ENCODE results near the gene CDH23. TPM values are rescaled to one million over a fixed set of nuclear protein-coding genes. Genes with fewer than 3 reads are reported as not detected.

Gene CDH23
- total RNA-seq, 1 experiment from 2014 or later: 2.1 TPM

- H3K9ac ChIP-seq (ENCODE audit: low read length): no peak overlapping the region
- no peak overlapping the region for H3K4me3 ChIP-seq (ENCODE audit: low read length)
- no peak overlapping the region for H3K4me2 ChIP-seq (ENCODE audit: low read depth, low read length, poor library complexity, severe bottlenecking)
- H3K27ac ChIP-seq (ENCODE audit: low read length): no peak overlapping the region
- H4K20me1 ChIP-seq (ENCODE audit: insufficient read depth, low read depth, low read length): no peaks in the 10 kb centered on the region
- no peak overlapping the region for H2AFZ ChIP-seq (ENCODE audit: low read length)
- no peaks in the 10 kb centered on the region for H3K9me2 ChIP-seq (replicated peaks; ENCODE audit: insufficient read depth, low read length)
- no peaks in the 10 kb centered on the region for H3K9me3 ChIP-seq (ENCODE audit: low read length)
- H3K79me2 ChIP-seq (ENCODE audit: low read length): no peaks in the 10 kb centered on the region
- no peak for DNase-seq
- H3K4me1 ChIP-seq (ENCODE audit: low read length): peaks cover 14% of the 10 kb centered on the region
- H3K36me3 ChIP-seq (ENCODE audit: insufficient read depth, low read length): no peaks in the 10 kb centered on the region
- H3K27me3 ChIP-seq (ENCODE audit: low read length): no peaks in the 10 kb centered on the region
Observed at GRCh38 chr10:71765906-71766716, 369.4 kb downstream of the CDH23 start.

- Histone ChIP-seq H3K4me2 (ENCODE audit: low read depth, low read length, poor library complexity, severe bottlenecking) (no peak overlapping the region), H3K36me3 (ENCODE audit: insufficient read depth, low read length) (no peaks in the 10 kb centered on the region), H3K9ac (ENCODE audit: low read length) (no peak overlapping the region)
Observed at GRCh38 chr10:71766717-71767419, 370.1 kb downstream of the CDH23 start.

GRCh38 chr10:71767420-71768035 is 370.8 kb downstream of the CDH23 start:
- no peak overlapping the region for H3K9ac ChIP-seq (ENCODE audit: low read length)
- no peak overlapping the region for H3K4me3 ChIP-seq (ENCODE audit: low read length)
- H3K36me3 ChIP-seq (ENCODE audit: insufficient read depth, low read length): no peaks in the 10 kb centered on the region

More at GRCh38 chr10:71766717-71767419, 370.1 kb downstream of the CDH23 start:
- Histone ChIP-seq H3K4me3 (ENCODE audit: low read length) (no peak overlapping the region), H3K27me3 (ENCODE audit: low read length) (no peaks in the 10 kb centered on the region), H2AFZ (ENCODE audit: low read length) (no peak overlapping the region), H4K20me1 (ENCODE audit: insufficient read depth, low read depth, low read length) (no peaks in the 10 kb centered on the region), H3K4me1 (ENCODE audit: low read length) (peaks cover 14% of the 10 kb centered on the region), H3K9me3 (ENCODE audit: low read length) (no peaks in the 10 kb centered on the region), H3K79me2 (ENCODE audit: low read length) (no peaks in the 10 kb centered on the region), H3K27ac (ENCODE audit: low read length) (no peak overlapping the region), H3K9me2 (replicated peaks; ENCODE audit: insufficient read depth, low read length) (no peaks in the 10 kb centered on the region)
- DNase-seq: no peak

GRCh38 chr10:71769279-71769823 is 372.6 kb downstream of the CDH23 start:
- Histone ChIP-seq H2AFZ (ENCODE audit: low read length) (peak overlapping the region; percentile 67; the same call in 1 of the 2 replicates), H3K9ac (ENCODE audit: low read length) (no peak overlapping the region; the same call in 1 of the 2 replicates)
- no peak for DNase-seq

More at GRCh38 chr10:71767420-71768035, 370.8 kb downstream of the CDH23 start:
- H2AFZ ChIP-seq (ENCODE audit: low read length): no peak overlapping the region
- H3K27me3 ChIP-seq (ENCODE audit: low read length): no peaks in the 10 kb centered on the region
- DNase-seq: no peak
- H4K20me1 ChIP-seq (ENCODE audit: insufficient read depth, low read depth, low read length): no peaks in the 10 kb centered on the region
- no peaks in the 10 kb centered on the region for H3K9me2 ChIP-seq (replicated peaks; ENCODE audit: insufficient read depth, low read length)
- no peak overlapping the region for H3K27ac ChIP-seq (ENCODE audit: low read length)
- peaks cover 14% of the 10 kb centered on the region for H3K4me1 ChIP-seq (ENCODE audit: low read length)
- no peak overlapping the region for H3K4me2 ChIP-seq (ENCODE audit: low read depth, low read length, poor library complexity, severe bottlenecking)
- no peaks in the 10 kb centered on the region for H3K9me3 ChIP-seq (ENCODE audit: low read length)
- H3K79me2 ChIP-seq (ENCODE audit: low read length): no peaks in the 10 kb centered on the region

DNA sequence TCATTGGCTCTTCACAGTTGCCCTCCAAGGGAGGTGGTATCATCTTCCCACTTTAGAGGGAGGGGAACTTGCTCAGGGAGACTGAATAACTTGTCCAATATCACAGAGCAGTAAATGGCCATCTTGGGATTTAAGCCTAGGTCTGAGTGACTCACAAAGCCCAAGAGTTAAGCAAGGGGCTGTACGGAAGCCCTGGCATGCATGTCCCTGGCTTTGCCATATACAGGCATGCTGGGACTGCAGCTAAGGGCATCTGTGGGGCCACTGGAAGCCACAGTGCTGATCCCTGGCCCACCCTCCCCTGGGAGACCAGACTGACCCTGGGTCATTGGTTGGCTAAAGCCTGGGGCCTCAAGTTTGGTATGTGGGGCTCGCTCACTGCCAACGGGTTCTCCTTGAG is 373.5 kb downstream of the CDH23 start:
- DNase-seq: no peak
- Histone ChIP-seq H2AFZ (ENCODE audit: low read length) (no peak overlapping the region), H3K9ac (ENCODE audit: low read length) (no peak overlapping the region), H3K9me3 (ENCODE audit: low read length) (no peaks in the 10 kb centered on the region), H4K20me1 (ENCODE audit: insufficient read depth, low read depth, low read length) (no peaks in the 10 kb centered on the region), H3K27ac (ENCODE audit: low read length) (no peak overlapping the region), H3K36me3 (ENCODE audit: insufficient read depth, low read length) (no peaks in the 10 kb centered on the region), H3K4me3 (ENCODE audit: low read length) (no peak overlapping the region), H3K9me2 (replicated peaks; ENCODE audit: insufficient read depth, low read length) (no peaks in the 10 kb centered on the region), H3K79me2 (ENCODE audit: low read length) (no peaks in the 10 kb centered on the region), H3K4me1 (ENCODE audit: low read length) (peaks cover 27% of the 10 kb centered on the region), H3K27me3 (ENCODE audit: low read length) (peaks cover 2% of the 10 kb centered on the region; the same call in 1 of the 2 replicates), H3K4me2 (ENCODE audit: low read depth, low read length, poor library complexity, severe bottlenecking) (no peak overlapping the region)

More at GRCh38 chr10:71769279-71769823, 372.6 kb downstream of the CDH23 start:
- peak overlapping the region; percentile 34; the same call in 1 of the 2 replicates for H3K4me3 ChIP-seq (ENCODE audit: low read length)
- no peaks in the 10 kb centered on the region for H3K79me2 ChIP-seq (ENCODE audit: low read length)
- no peaks in the 10 kb centered on the region for H3K36me3 ChIP-seq (ENCODE audit: insufficient read depth, low read length)
- H3K9me2 ChIP-seq (replicated peaks; ENCODE audit: insufficient read depth, low read length): no peaks in the 10 kb centered on the region
- peaks cover 2% of the 10 kb centered on the region; the same call in 1 of the 2 replicates for H3K27me3 ChIP-seq (ENCODE audit: low read length)
- H3K4me2 ChIP-seq (ENCODE audit: low read depth, low read length, poor library complexity, severe bottlenecking): peak overlapping the region; percentile 69
- H3K4me1 ChIP-seq (ENCODE audit: low read length): peaks cover 21% of the 10 kb centered on the region
- no peak overlapping the region for H3K27ac ChIP-seq (ENCODE audit: low read length)
- H3K9me3 ChIP-seq (ENCODE audit: low read length): no peaks in the 10 kb centered on the region
- no peaks in the 10 kb centered on the region for H4K20me1 ChIP-seq (ENCODE audit: insufficient read depth, low read depth, low read length)

DNA sequence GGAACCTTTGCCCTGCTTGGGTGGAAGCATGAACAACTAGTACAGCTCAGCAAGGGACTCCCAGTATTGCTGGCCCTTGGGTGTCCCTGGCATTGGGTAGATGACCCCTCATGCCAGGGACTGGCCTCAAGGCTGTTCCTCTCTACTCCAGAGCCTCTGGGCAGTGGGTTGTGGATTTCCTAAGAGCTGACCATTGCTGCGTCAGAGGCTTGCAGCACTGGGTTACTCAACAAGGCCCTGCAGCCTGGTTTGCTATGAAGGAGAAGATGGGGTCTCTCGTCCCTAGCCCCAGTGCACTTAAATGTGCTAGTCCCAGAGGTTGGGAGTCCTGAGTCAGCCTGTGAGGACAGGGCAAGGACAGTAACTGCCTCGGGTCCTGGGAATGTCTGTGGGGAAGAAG is 374.1 kb downstream of the CDH23 start:
- no peak for DNase-seq
- H3K27me3 ChIP-seq (ENCODE audit: low read length): peaks cover 2% of the 10 kb centered on the region; the same call in 1 of the 2 replicates
- no peak overlapping the region for H3K4me3 ChIP-seq (ENCODE audit: low read length)
- H3K79me2 ChIP-seq (ENCODE audit: low read length): no peaks in the 10 kb centered on the region
- no peak overlapping the region for H3K27ac ChIP-seq (ENCODE audit: low read length)
- no peaks in the 10 kb centered on the region for H3K36me3 ChIP-seq (ENCODE audit: insufficient read depth, low read length)
- peaks cover 31% of the 10 kb centered on the region for H3K4me1 ChIP-seq (ENCODE audit: low read length)
- no peaks in the 10 kb centered on the region for H4K20me1 ChIP-seq (ENCODE audit: insufficient read depth, low read depth, low read length)
- no peak overlapping the region for H3K4me2 ChIP-seq (ENCODE audit: low read depth, low read length, poor library complexity, severe bottlenecking)
- H3K9ac ChIP-seq (ENCODE audit: low read length): no peak overlapping the region
- no peak overlapping the region for H2AFZ ChIP-seq (ENCODE audit: low read length)
- no peaks in the 10 kb centered on the region for H3K9me3 ChIP-seq (ENCODE audit: low read length)
- H3K9me2 ChIP-seq (replicated peaks; ENCODE audit: insufficient read depth, low read length): no peaks in the 10 kb centered on the region

DNA sequence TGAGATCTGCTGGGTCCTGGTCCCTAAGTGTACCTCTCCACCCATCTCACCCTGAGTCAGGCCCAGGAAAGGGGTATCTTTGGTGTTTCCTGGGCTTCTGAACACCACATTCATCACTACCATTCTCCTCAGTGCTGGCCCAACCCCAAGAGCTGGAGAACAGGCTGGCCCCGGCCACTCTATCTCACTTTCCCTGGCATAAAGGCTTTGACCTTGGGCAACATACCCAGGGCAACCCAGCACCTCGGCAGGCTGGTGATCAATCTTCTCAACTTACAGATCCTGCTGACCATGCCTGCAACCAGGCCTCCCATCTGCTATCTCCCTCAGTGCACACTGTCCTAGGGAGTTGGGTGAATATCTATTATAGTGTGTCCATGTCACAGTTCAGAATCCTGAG is 374.5 kb downstream of the CDH23 start:
- H3K36me3 ChIP-seq (ENCODE audit: insufficient read depth, low read length): no peaks in the 10 kb centered on the region
- no peak overlapping the region for H3K4me3 ChIP-seq (ENCODE audit: low read length)
- H3K4me1 ChIP-seq (ENCODE audit: low read length): peaks cover 33% of the 10 kb centered on the region
- no peaks in the 10 kb centered on the region for H4K20me1 ChIP-seq (ENCODE audit: insufficient read depth, low read depth, low read length)
- no peak overlapping the region for H3K9ac ChIP-seq (ENCODE audit: low read length)
- H3K4me2 ChIP-seq (ENCODE audit: low read depth, low read length, poor library complexity, severe bottlenecking): no peak overlapping the region
- H3K9me3 ChIP-seq (ENCODE audit: low read length): no peaks in the 10 kb centered on the region
- no peak for DNase-seq
- no peaks in the 10 kb centered on the region for H3K9me2 ChIP-seq (replicated peaks; ENCODE audit: insufficient read depth, low read length)
- H3K27me3 ChIP-seq (ENCODE audit: low read length): peaks cover 2% of the 10 kb centered on the region; the same call in 1 of the 2 replicates
- no peaks in the 10 kb centered on the region for H3K79me2 ChIP-seq (ENCODE audit: low read length)
- H2AFZ ChIP-seq (ENCODE audit: low read length): no peak overlapping the region
- no peak overlapping the region for H3K27ac ChIP-seq (ENCODE audit: low read length)

Data from Karpas-422 (cell line).